HG03064 (cell line): ENCODE results near the gene FAHD2A.
"Not testable (repeated sequence)": the region's sequence is repeated elsewhere in the genome, so short reads cannot be mapped to it uniquely, and the experiment has no call there.

ENCODE experiments used
- ATAC-seq: cut with Tn5 transposase; IDR thresholded peaks from one replicate; pipeline ENCODE4 v1.9.1; 2021; ENCODE audit warnings: low read depth; ENCODE audit not compliant: unreplicated experiment

The FAHD2A gene

GRCh38 chr2:95389245-95390119 is 13.0 kb upstream of the FAHD2A start:
- no peak for ATAC-seq

DNA sequence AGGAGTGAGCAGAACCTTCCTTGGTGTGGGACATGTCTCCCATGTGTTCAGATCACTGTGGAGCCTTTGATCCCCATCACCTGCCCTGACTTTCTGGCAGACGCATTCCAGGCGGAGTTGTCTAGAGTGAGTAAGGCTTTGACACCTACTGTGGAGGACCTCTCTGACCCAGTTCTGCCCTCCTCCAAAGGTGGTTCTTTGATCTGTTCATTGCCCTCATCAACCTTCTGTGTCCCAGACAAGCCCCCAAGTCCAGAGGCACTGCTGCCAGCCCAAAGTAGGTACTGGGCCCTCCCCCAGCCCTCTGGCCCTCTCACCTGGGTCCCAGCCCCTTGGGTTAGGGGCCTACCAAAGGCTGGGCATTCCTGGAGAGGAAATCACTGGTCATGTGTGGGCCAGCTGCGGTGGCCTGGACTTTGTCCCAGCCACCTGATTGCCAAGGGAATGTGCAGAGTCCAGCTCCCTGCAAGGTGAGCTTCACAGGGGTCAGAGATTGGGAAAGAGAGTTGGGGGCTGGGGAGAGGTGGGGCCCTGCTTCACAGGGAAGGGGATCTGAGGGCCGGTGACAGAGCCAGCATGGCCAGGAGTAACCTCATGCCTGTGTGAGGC is 12.1 kb upstream of the FAHD2A start:
- ATAC-seq, result no peak

DNA sequence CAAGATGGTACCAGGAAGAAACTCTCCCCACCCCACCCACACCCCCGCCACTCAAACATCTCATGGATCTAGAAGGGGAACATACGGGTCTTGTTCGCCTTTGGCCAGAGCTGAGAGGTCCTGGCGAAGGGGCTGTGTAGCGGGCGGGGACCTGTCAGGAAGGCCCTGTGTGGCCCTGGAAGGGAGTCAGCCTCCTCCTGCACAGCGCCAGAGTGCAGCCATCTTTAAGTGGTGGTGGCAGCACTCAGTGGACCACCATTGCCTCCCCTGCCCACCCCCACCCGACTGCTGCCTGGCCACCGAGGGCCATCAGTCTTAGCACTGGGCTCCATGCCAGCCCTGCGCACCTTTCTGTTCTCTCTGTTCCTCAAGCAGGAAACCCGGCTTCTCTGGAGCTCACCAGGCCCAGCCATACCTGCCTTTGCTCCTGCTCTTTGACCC is 11.6 kb upstream of the FAHD2A start:
- ATAC-seq, result no peak

DNA sequence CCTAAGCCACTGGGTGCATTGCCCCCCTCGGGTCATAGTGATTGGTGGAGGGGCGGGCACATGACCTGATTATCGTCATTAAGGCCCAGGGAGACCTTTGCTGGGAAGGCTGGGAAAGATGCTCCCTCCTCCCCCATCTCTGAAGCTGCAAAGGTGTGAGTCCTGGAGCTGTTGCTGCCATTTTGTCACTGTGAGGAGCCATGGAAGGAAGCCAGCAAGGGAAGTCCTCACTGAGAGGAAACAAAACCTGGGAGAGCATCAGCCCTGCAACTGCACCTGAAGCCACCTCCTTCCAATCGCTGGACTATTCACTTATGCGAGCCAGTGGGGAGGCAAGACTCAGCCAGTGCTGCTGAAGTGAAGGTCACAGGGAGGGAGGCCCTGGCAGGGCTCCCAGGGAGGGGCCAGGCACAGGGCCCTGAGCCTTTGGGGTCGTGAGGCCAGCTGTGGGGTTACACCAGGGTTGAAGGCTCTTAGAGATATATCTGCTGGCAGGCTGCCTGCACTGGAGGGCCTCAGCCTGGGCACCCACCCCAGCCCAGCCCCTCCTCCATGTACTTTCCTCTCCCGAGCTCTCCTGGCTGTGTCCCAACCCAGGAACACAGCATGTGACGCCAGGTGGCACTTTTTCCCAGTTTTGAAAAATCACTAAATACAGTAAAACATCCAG is 10.7 kb upstream of the FAHD2A start:
- no peak for ATAC-seq

- no peak for ATAC-seq
Measured at GRCh38 chr2:95392320-95392719, 10.2 kb upstream of the FAHD2A start.

DNA sequence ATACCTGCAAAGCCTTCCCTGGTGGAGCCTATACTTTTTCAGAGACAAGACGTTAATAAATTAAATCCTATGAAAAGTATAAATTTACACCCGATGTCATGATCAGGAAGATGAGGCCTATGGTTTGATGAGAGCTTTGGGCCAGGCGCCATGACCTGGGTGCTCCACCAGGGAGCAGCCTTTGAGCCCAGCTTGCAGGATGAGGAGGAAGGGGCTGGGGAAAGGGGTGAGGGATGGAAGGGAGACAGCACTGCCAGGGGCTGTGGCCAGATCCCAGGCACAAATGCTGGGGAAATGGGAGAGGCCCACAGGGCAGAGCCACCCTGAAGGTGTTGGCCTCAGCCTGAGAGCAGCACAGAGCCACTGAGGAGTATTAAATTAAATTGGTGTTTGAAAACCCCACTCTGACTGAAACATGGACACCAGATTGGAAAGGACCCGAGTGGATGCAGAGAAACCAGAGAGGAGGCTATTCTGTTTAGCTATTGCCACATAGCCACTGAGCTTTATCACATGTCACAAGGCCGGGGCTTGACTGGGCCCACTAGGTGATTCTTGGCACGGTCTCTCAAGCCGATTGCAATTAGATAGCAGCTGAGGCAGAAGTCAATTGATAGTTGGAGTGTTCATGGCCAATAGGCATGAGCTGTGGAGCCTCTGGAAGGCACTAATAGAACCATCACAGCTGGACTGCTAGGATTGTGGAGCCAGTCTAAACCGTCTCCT is 9.6 kb upstream of the FAHD2A start:
- no peak for ATAC-seq

DNA sequence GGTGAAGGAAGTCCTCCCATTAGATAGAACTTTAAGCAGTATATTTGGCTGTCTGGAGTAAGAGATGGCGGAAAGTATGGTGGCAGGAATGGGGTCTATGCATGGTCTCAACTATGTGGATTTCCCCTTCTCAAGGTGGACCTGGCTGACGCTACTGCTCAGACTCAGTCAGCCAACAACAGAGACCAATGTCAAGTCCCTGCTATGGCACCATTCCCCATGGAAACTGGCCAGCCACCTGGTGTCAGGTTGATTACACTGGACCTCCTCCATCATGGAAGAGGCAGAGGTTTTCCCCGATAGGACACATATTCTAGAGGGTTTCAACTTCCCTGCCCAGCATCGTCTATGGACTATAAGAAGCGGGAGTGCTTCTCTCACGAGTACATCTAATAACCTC is 8.6 kb upstream of the FAHD2A start:
- no peak for ATAC-seq

- no peak for ATAC-seq
Measured at GRCh38 chr2:95399061-95399460, 3.4 kb upstream of the FAHD2A start.

GRCh38 chr2:95401480-95401879 is 1.0 kb upstream of the FAHD2A start:
- ATAC-seq, result no peak

- ATAC-seq, result peak; percentile 23
Measured at GRCh38 chr2:95402004-95402369, 521 bp upstream of the FAHD2A start.

DNA sequence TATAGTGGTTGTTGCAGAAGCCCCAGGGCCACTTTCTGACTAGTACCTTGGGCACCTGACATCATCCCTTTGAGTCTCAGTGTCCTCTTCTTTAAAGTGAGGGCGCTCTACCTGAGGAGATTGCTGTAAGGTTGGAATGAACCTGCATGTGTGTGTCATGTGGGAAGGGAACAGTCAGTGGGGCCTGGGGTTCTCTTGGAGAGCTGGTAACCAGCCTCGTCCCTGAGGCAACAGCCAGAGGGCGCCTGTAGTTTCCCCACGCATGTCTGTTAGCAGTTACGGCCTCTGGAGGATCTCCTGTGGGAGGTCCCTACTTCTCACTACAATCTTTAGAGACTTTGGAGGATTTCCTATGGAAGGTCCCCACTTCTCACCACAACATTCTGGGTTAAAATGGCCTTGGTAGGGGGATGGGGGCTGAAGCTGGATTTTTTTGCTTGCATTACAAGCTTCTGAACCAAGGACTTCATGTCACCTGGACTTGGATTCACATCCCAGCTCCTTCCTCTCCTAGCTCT is 755 bp downstream of the FAHD2A start:
- not testable (repeated sequence) for ATAC-seq

DNA sequence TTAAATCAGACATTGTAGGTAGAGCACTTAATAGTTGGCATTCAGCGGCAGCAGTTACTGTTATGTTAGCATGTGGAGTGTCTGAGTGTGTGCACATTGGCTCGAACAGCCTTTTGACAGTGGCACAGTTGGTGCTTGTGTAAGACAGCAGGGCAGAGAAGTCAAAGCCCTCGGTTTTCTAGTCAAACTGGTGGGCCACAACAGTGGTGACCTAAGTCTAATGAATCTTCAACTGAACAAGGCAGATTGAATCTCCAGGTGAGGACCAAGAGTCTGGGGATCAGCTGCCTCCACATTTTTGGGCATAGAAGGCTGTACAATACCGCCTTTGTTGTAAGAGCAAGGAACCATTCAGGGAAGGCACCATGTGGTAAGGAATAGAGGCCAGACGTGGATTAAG is 1.3 kb downstream of the FAHD2A start:
- ATAC-seq, result not testable (repeated sequence)

DNA sequence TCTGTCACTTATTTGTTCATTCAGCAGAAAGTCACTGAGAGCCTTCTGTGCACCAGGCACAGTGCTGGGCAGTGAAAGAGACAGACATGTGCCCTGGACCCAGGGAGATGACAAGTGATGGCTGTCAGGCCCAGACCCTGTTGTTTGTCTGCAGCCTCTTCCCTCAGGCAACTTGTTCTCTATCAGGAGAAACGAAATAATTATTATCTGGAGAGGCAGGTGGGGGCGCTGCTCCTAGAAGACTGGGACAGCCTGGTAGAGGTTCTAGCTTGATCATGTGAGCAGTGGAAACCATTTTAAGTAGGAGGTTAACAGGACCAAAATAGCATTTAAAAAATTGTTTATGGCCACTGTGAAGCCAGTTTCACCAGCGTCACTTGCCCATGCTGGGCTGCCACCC is 2.2 kb downstream of the FAHD2A start:
- not testable (repeated sequence) for ATAC-seq

- ATAC-seq, result not testable (repeated sequence)
Measured at GRCh38 chr2:95411239-95411638, 8.7 kb downstream of the FAHD2A start.

DNA sequence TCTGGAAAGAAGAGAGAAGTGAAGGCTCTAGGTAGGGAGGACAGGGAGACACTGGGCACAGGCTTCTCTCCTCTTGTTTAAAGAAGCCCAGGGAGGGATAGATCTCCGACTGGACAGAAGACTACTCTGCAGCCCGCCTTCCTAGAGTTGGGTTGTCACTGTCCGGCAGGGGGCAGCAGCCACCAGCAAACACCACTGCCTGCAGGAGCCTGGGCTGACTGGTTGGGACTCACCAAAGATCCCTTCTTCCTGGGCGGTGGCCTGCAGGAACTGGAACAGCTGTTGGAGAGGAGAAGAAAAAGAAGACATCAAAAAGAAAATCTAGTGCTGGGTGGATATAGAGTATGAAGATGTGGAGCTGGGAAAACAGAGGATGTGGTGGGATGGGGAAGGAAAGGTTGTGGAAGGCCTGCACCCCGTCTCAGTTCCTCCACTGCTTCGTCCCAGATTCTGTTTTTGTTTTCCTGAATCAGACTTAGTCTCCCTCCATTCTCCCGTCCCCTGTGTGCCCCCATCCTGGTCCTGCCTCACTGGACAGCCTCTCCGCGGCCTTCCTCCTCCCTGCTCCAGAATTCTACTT is 11.6 kb downstream of the FAHD2A start:
- ATAC-seq, result peak; percentile 80

- not testable (repeated sequence) for ATAC-seq
Measured at GRCh38 chr2:95415138-95415537, 12.6 kb downstream of the FAHD2A start.

DNA sequence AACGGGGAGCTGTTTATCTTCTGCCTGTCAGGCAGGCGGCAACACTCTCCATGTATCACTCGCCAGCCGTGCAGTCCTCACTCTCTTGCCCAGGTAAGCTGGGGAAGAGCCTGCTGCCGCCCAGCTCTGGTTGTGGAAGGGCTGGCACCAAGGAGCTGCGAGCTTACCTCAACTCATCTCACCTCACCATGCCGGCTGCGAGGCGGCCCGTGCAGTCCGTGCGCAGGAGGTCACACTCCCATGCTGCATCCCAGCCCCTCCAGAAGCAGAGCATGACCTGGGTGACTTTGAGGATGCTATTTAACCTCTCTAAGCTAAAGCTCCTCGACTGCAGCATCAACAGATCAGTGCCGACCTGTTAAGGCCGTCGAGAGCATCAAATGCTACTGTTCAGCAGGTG is 13.1 kb downstream of the FAHD2A start:
- not testable (repeated sequence) for ATAC-seq

- not testable (repeated sequence) for ATAC-seq
Measured at GRCh38 chr2:95427196-95427867, 24.8 kb downstream of the FAHD2A start.

- ATAC-seq, result not testable (repeated sequence)
Measured at GRCh38 chr2:95429748-95430467, 27.4 kb downstream of the FAHD2A start.
